ENCODE measurements around the gene OR10A4. TPM values are rescaled to one million over a fixed set of nuclear protein-coding genes. Genes with fewer than 3 reads are reported as not detected.

Gene OR10A4
- total and polyA plus RNA-seq, 10 of the 15 experiments (the other 5 are each of a cell fraction or from before 2014, with no cell fraction given), result not detected

DNA sequence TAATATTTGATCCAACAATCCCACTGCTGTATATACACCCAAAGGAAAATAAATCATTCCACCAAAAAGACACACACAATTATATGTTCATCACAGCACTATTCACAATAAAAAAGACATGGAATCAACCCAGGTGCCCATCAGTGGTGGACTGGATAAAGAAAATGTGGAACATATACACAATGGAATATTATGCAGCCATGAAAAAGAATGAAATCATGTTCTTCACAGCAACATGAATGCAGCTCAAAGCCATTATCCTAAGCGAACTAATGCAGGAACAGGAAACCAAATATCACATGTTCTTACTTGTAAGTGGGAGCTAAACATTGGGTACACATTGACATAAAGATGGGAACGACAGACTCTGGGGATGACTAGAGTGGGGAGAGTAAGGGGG, 43.3 kb downstream of the OR10A4 start (continued):
- TF ChIP-seq, protein P1, sequence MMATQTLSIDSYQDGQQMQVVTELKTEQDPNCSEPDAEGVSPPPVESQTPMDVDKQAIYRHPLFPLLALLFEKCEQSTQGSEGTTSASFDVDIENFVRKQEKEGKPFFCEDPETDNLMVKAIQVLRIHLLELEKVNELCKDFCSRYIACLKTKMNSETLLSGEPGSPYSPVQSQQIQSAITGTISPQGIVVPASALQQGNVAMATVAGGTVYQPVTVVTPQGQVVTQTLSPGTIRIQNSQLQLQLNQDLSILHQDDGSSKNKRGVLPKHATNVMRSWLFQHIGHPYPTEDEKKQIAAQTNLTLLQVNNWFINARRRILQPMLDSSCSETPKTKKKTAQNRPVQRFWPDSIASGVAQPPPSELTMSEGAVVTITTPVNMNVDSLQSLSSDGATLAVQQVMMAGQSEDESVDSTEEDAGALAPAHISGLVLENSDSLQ (IDR thresholded peaks at IDR 0.05), result no peak
- TF ChIP-seq, protein P2, sequence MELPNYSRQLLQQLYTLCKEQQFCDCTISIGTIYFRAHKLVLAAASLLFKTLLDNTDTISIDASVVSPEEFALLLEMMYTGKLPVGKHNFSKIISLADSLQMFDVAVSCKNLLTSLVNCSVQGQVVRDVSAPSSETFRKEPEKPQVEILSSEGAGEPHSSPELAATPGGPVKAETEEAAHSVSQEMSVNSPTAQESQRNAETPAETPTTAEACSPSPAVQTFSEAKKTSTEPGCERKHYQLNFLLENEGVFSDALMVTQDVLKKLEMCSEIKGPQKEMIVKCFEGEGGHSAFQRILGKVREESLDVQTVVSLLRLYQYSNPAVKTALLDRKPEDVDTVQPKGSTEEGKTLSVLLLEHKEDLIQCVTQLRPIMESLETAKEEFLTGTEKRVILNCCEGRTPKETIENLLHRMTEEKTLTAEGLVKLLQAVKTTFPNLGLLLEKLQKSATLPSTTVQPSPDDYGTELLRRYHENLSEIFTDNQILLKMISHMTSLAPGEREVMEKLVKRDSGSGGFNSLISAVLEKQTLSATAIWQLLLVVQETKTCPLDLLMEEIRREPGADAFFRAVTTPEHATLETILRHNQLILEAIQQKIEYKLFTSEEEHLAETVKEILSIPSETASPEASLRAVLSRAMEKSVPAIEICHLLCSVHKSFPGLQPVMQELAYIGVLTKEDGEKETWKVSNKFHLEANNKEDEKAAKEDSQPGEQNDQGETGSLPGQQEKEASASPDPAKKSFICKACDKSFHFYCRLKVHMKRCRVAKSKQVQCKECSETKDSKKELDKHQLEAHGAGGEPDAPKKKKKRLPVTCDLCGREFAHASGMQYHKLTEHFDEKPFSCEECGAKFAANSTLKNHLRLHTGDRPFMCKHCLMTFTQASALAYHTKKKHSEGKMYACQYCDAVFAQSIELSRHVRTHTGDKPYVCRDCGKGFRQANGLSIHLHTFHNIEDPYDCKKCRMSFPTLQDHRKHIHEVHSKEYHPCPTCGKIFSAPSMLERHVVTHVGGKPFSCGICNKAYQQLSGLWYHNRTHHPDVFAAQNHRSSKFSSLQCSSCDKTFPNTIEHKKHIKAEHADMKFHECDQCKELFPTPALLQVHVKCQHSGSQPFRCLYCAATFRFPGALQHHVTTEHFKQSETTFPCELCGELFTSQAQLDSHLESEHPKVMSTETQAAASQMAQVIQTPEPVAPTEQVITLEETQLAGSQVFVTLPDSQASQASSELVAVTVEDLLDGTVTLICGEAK (IDR thresholded peaks at IDR 0.05; ENCODE audit: borderline replicate concordance), result no peak
- TF ChIP-seq IRF4 (IDR thresholded peaks at IDR 0.05; ENCODE audit: low read depth, low read length) (no peak), CEBPB (IDR thresholded peaks at IDR 0.05; ENCODE audit: borderline replicate concordance in 1 of 2, low read depth in 2 of 2, low read length in 2 of 2) (no peak)

DNA sequence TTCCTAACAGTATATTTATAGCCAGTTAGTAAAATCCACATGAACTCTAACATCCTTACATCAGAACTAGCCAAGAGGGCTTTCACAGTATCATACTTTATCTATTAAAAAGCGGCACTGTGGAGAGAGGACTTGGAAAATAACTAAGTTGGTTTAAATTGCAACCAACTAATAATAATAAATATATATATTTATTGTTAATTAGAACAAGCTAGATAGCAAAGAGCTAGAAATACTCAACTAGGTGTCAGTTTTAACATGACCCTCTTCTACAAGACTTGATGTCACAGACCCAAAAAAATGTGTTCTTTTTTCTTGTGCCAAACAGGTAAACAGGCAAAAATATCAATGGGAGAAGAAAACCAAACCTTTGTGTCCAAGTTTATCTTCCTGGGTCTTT, 44.3 kb downstream of the OR10A4 start, which contains the start of gene OR2D3:
Gene OR2D3 (plus strand): TSS at position 301 of the 400 bp plus-strand sequence. CDS start 0 bp downstream, at position 301.
- ATAC-seq (no peak), DNase-seq (ENCODE audit: low read depth, low spot score) (no peak), FAIRE-seq (no peak)
- Histone ChIP-seq H2AFZ (ENCODE audit: control insufficient read depth, low read depth, low read length) (no peak within 1 kb of the TSS), H3K27me3 (replicated peaks in 1 of 2; ENCODE audit: control insufficient read depth in 2 of 2, insufficient read depth in 2 of 2, low read length in 1 of 2) (peaks cover 0 to 2% of the 10 kb centered on the region in 2 experiments; a peak in 1 of 4 replicates), H3K79me2 (ENCODE audit: control insufficient read depth, insufficient read depth, low read length) (no peaks in the 10 kb centered on the region), H3K27ac (ENCODE audit: control insufficient read depth, insufficient read depth) (no peak within 1 kb of the TSS), H4K20me1 (ENCODE audit: control insufficient read depth, insufficient read depth) (no peaks in the 10 kb centered on the region), H3K4me2 (ENCODE audit: control insufficient read depth, insufficient read depth) (no peak within 1 kb of the TSS), H3K36me3 (ENCODE audit: control insufficient read depth in 2 of 2, insufficient read depth in 2 of 2, low read length in 1 of 2) (no peaks in the 10 kb centered on the region), H3K9me3 (replicated peaks; ENCODE audit: control insufficient read depth, insufficient read depth, low read length) (no peaks in the 10 kb centered on the region), H3K4me1 (ENCODE audit: control insufficient read depth, insufficient read depth, low read length) (no peaks in the 10 kb centered on the region), H3K4me3 (no peak within 1 kb of the TSS), H3K9ac (ENCODE audit: control insufficient read depth, insufficient read depth, low read length) (no peak within 1 kb of the TSS)
- POLR2A ChIA-PET, result no interaction called here
- SMC1A ChIA-PET (ENCODE audit: uncharacterized antibody, unreplicated experiment), result no interaction called here
- in situ Hi-C loops (cut with MboI), result no loop called here
- RAD21 ChIA-PET (ENCODE audit: unreplicated experiment), result no interaction called here
- no TSS peak for BruUV-seq (replicated peaks)
- 90% methylated on average over 1 of the region's 1 CpG for WGBS (ENCODE audit: insufficient coverage, insufficient replicate concordance, low lambda C conversion rate, missing lambda C conversion rate)
- intact Hi-C loops (cut with micrococcal nuclease; ENCODE audit: unreplicated experiment), result no loop called here
- CTCF ChIA-PET, result no interaction called here
- TF ChIP-seq YY1 (IDR thresholded peaks at IDR 0.05; ENCODE audit: low read depth, low read length) (no peak), SMAD5 (IDR thresholded peaks at IDR 0.05; ENCODE audit: low read depth) (no peak), ZNF384 (IDR thresholded peaks at IDR 0.05; ENCODE audit: borderline replicate concordance, low read depth, low read length) (no peak), NR2C2 (IDR thresholded peaks at IDR 0.05; ENCODE audit: borderline replicate concordance, control insufficient read depth, insufficient read length, low read depth) (no peak), ZNF217 (IDR thresholded peaks at IDR 0.05) (no peak), KDM1A (IDR thresholded peaks at IDR 0.05; ENCODE audit: borderline replicate concordance) (no peak), EZH2 (IDR thresholded peaks at IDR 0.05; ENCODE audit: borderline replicate concordance, control insufficient read depth, low read depth, low read length) (no peak), NFIC (IDR thresholded peaks at IDR 0.05; ENCODE audit: low read depth, low read length) (no peak), SP1 (IDR thresholded peaks at IDR 0.05; ENCODE audit: low read depth, low read length) (no peak), FOS (IDR thresholded peaks at IDR 0.05; ENCODE audit: borderline replicate concordance, extremely low read depth, insufficient read length) (no peak), SIN3A (IDR thresholded peaks at IDR 0.05; ENCODE audit: low read depth, low read length) (no peak), MTA2 (IDR thresholded peaks at IDR 0.05; ENCODE audit: low read depth) (no peak)
- TF ChIP-seq, protein P3, sequence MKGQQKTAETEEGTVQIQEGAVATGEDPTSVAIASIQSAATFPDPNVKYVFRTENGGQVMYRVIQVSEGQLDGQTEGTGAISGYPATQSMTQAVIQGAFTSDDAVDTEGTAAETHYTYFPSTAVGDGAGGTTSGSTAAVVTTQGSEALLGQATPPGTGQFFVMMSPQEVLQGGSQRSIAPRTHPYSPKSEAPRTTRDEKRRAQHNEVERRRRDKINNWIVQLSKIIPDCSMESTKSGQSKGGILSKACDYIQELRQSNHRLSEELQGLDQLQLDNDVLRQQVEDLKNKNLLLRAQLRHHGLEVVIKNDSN (IDR thresholded peaks at IDR 0.05; ENCODE audit: borderline replicate concordance, extremely low read length, insufficient read depth, low read depth, low read length), result no peak
